Astrocyte (in vitro differentiated cells and primary cell): Measurements from ENCODE around the gene TFDP2. TPM values are rescaled to one million over a fixed set of nuclear protein-coding genes. Genes with fewer than 3 reads are reported as not detected.

ENCODE experiments used
- DNase-seq: peaks from one replicate; pipeline ENCODE4 v3.0.0-alpha.2; 2010; ENCODE audit warnings: low read depth
- FAIRE-seq: peaks from 2 replicates; lab custom pipeline; 2011; peaks lifted over from hg19 to GRCh38; lab: Jason Lieb, UNC
- H2AFZ ChIP-seq: 2 replicates; pipeline ENCODE4 v1.6.0; 2012; ENCODE audit warnings: low read depth, low read length, inconsistent platforms
- H3K27ac ChIP-seq: 2 replicates; pipeline ENCODE4 v1.5.1; 2011; ENCODE audit warnings: low read depth, low read length, inconsistent platforms
- H3K27me3 ChIP-seq: 2 replicates; pipeline ENCODE4 v1.6.0; 2011; ENCODE audit warnings: low read length, inconsistent platforms; ENCODE audit not compliant: insufficient read depth
- H3K36me3 ChIP-seq: 2 replicates; pipeline ENCODE4 v1.5.1; 2011; ENCODE audit warnings: low read length, inconsistent platforms; ENCODE audit not compliant: insufficient read depth
- H3K4me1 ChIP-seq: 2 replicates; pipeline ENCODE4 v1.5.1; 2011; ENCODE audit warnings: low read length, inconsistent platforms; ENCODE audit not compliant: insufficient read depth
- H3K4me2 ChIP-seq: 2 replicates; pipeline ENCODE4 v1.6.0; 2012; ENCODE audit warnings: low read length, inconsistent platforms
- H3K4me3 ChIP-seq: 2 replicates; pipeline ENCODE4 v1.5.1; 2011; ENCODE audit warnings: low read depth, mild to moderate bottlenecking, low read length, inconsistent platforms; ENCODE audit not compliant: insufficient read depth
- H3K79me2 ChIP-seq: 2 replicates; pipeline ENCODE4 v1.6.0; 2012; ENCODE audit warnings: mild to moderate bottlenecking, low read length, inconsistent platforms; ENCODE audit not compliant: insufficient read depth
- H3K9ac ChIP-seq: 2 replicates; pipeline ENCODE4 v1.6.0; 2012; ENCODE audit warnings: mild to moderate bottlenecking, low read length, inconsistent platforms
- H3K9me3 ChIP-seq: 2 replicates; pipeline ENCODE4 v1.5.1; 2012; ENCODE audit warnings: low read depth, mild to moderate bottlenecking, low read length, inconsistent platforms; ENCODE audit not compliant: insufficient read depth
- H4K20me1 ChIP-seq: 2 replicates; pipeline ENCODE4 v1.6.0; 2012; ENCODE audit warnings: low read length, inconsistent platforms; ENCODE audit not compliant: insufficient read depth
- H3K27ac Mint-ChIP-seq: one replicate; pipeline ENCODE4 v1.8.0; 2021; ENCODE audit warnings: mild to moderate bottlenecking, mixed read lengths; ENCODE audit not compliant: unreplicated experiment
- H3K27me3 Mint-ChIP-seq: one replicate; pipeline ENCODE4 v1.8.0; 2021; ENCODE audit warnings: low read depth, mixed read lengths; ENCODE audit not compliant: unreplicated experiment
- H3K36me3 Mint-ChIP-seq: one replicate; pipeline ENCODE4 v1.8.0; 2021; ENCODE audit warnings: low read depth, mixed read lengths; ENCODE audit not compliant: unreplicated experiment
- H3K4me1 Mint-ChIP-seq: one replicate; pipeline ENCODE4 v1.8.0; 2021; ENCODE audit warnings: low read depth, mixed read lengths; ENCODE audit not compliant: unreplicated experiment
- H3K4me3 Mint-ChIP-seq: one replicate; pipeline ENCODE4 v1.8.0; 2021; ENCODE audit warnings: mild to moderate bottlenecking, moderate library complexity, mixed read lengths; ENCODE audit not compliant: unreplicated experiment
- H3K9me3 Mint-ChIP-seq: one replicate; pipeline ENCODE4 v1.8.0; 2021; ENCODE audit warnings: mild to moderate bottlenecking, mixed read lengths; ENCODE audit not compliant: unreplicated experiment
- CTCF ChIP-seq: IDR thresholded peaks from 2 replicates; pipeline ENCODE4 v1.5.1; 2011; ENCODE audit warnings: low read depth, mild to moderate bottlenecking, inconsistent platforms, low read length, moderate library complexity; ENCODE audit not compliant: insufficient read depth
- EZH2 ChIP-seq: IDR thresholded peaks from 2 replicates; pipeline ENCODE4 v1.6.1; 2012; ENCODE audit warnings: mild to moderate bottlenecking, low read length, inconsistent platforms; ENCODE audit not compliant: insufficient read depth
- total RNA-seq: library from RNA; stranded (reverse); gene quantifications from 2 replicates; pipeline ENCODE4 v1.2.1, GENCODE V29; 2021

Gene TFDP2
- total RNA-seq, 1 donor from 2014 or later = 51.0 TPM

DNA sequence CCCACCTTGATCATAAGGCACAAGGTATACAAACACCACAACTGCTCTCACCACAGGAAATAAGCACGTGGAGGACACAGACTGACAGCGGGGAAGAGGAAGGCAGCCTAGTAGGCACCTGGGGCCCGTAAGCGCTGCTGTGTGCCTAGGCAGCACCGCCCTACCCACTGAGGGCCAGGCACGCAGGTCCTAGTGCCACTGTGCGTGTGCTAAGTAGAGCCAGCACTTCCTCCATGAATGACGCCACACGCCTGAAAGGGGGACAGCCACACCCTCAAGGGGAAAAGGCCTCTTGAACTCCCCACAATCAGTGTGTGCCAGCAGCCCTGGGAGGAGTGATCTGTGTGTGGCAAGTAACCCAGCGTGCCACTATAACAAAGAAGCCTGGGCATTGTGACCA lies 199.9 kb downstream of the TFDP2 start:
- Histone ChIP-seq H4K20me1 (no peaks in the 10 kb centered on the region), H3K9me3 (no peaks in the 10 kb centered on the region)

GRCh38 chr3:141945726-141946485 lies 203.4 kb downstream of the TFDP2 start:
- H3K4me3 Mint-ChIP-seq = no peak overlapping the region
- Histone ChIP-seq H3K27ac (no peak overlapping the region), H3K9me3 (no peaks in the 10 kb centered on the region), H3K27me3 (no peaks in the 10 kb centered on the region), H2AFZ (no peak overlapping the region), H3K4me3 (no peak overlapping the region), H3K4me2 (no peak overlapping the region), H3K36me3 (no peaks in the 10 kb centered on the region), H4K20me1 (no peaks in the 10 kb centered on the region), H3K9ac (no peak overlapping the region), H3K79me2 (no peaks in the 10 kb centered on the region), H3K4me1 (no peaks in the 10 kb centered on the region)
- H3K27me3 Mint-ChIP-seq = no peaks in the 10 kb centered on the region
- DNase-seq = no peak
- peaks cover 1% of the 10 kb centered on the region for H3K4me1 Mint-ChIP-seq
- no peaks in the 10 kb centered on the region for H3K9me3 Mint-ChIP-seq
- H3K36me3 Mint-ChIP-seq = peaks cover 12% of the 10 kb centered on the region
- no peak for FAIRE-seq
- H3K27ac Mint-ChIP-seq = no peak overlapping the region
- no peak for TF ChIP-seq EZH2
- no peak for TF ChIP-seq CTCF

More for the DNA sequence above, 199.9 kb downstream of the TFDP2 start:
- H2AFZ ChIP-seq = no peak overlapping the region
- TF ChIP-seq EZH2 = no peak
- TF ChIP-seq CTCF = no peak
- H3K9ac ChIP-seq = no peak overlapping the region
- peaks cover 1% of the 10 kb centered on the region for H3K4me1 Mint-ChIP-seq
- no peaks in the 10 kb centered on the region for H3K9me3 Mint-ChIP-seq
- no peak overlapping the region for H3K27ac ChIP-seq
- no peak for DNase-seq
- H3K36me3 Mint-ChIP-seq = peaks cover 18% of the 10 kb centered on the region
- peaks cover 2% of the 10 kb centered on the region for H3K36me3 ChIP-seq
- no peak overlapping the region for H3K4me3 Mint-ChIP-seq
- no peak overlapping the region for H3K4me2 ChIP-seq
- H3K27ac Mint-ChIP-seq = no peak overlapping the region
- no peaks in the 10 kb centered on the region for H3K27me3 ChIP-seq
- H3K4me3 ChIP-seq = no peak overlapping the region
- H3K27me3 Mint-ChIP-seq = no peaks in the 10 kb centered on the region
- no peaks in the 10 kb centered on the region for H3K4me1 ChIP-seq
- FAIRE-seq = no peak
- no peaks in the 10 kb centered on the region for H3K79me2 ChIP-seq

- no peak overlapping the region for H3K4me2 ChIP-seq
- Mint-ChIP-seq H3K36me3 (peaks cover 4% of the 10 kb centered on the region), H3K27ac (no peak overlapping the region), H3K4me3 (no peak overlapping the region), H3K4me1 (peaks cover 9% of the 10 kb centered on the region), H3K9me3 (no peaks in the 10 kb centered on the region), H3K27me3 (no peaks in the 10 kb centered on the region)
- TF ChIP-seq EZH2 (no peak), CTCF (no peak)
- H3K4me1 ChIP-seq = peaks cover 12% of the 10 kb centered on the region
- no peaks in the 10 kb centered on the region for H3K79me2 ChIP-seq
- H4K20me1 ChIP-seq = no peaks in the 10 kb centered on the region
- no peak overlapping the region for H3K4me3 ChIP-seq
- H3K36me3 ChIP-seq = no peaks in the 10 kb centered on the region
- no peak overlapping the region for H3K9ac ChIP-seq
- no peak overlapping the region for H2AFZ ChIP-seq
- H3K9me3 ChIP-seq = no peaks in the 10 kb centered on the region
- no peak overlapping the region for H3K27ac ChIP-seq
- FAIRE-seq (no peak), DNase-seq (no peak)
- no peaks in the 10 kb centered on the region for H3K27me3 ChIP-seq
Measured at GRCh38 chr3:141942006-141942405, 207.3 kb downstream of the TFDP2 start.
